Gastroesophageal sphincter (tissue), 3 donors: ENCODE results near the gene FRAT1.

Experiments used
- CTCF ChIP-seq, 4 experiments: fragments of 200-600 bp in 2 of 4; fragments of 450-650 bp in 2 of 4; sonication (generic) in 1 of 4; IDR thresholded peaks; one replicate each; pipeline ENCODE4 v1.5.1; 2017 to 2019; ENCODE audit warnings: antibody characterized with exemption in 4 of 4, mild to moderate bottlenecking in 2 of 4, moderate library complexity in 2 of 4
- POLR2A ChIP-seq, 2 donors: fragments of 450-650 bp; IDR thresholded peaks; one replicate each; pipeline ENCODE4 v1.6.1; 2017; ENCODE audit warnings: antibody characterized with exemption in 2 of 2, mild to moderate bottlenecking in 2 of 2, moderate library complexity in 1 of 2
- POLR2AphosphoS5 ChIP-seq: sonication (generic); formaldehyde crosslinking; IDR thresholded peaks from one replicate; pipeline ENCODE4 v1.6.1; 2017; ENCODE audit warnings: antibody characterized with exemption

- no peak for TF ChIP-seq CTCF (IDR thresholded peaks at IDR 0.05)
- no peak for TF ChIP-seq POLR2AphosphoS5
- TF ChIP-seq POLR2A (IDR thresholded peaks at IDR 0.05), result no peak
These were observed 48.4 kb upstream of the FRAT1 start for GRCh38 chr10:97270523-97271154.
